Jurkat, Clone E6-1 (cell line): Measurements from ENCODE around the gene CLCN7.
"Not testable (repeated sequence)": the region's sequence is repeated elsewhere in the genome, so short reads cannot be mapped to it uniquely, and the experiment has no call there.

Experiments used
- DNase-seq: peaks from one replicate; pipeline ENCODE4 v3.0.0-alpha.2; 2011; ENCODE audit warnings: low read depth, low spot score
- H3K4me3 ChIP-seq: 2 replicates; pipeline ENCODE4 v1.5.1; 2011; ENCODE audit warnings: mild to moderate bottlenecking, low read length, control low read depth, moderate library complexity

Gene CLCN7

GRCh38 chr16:1492082-1492922 lies 17.5 kb upstream of the CLCN7 start:
- peak overlapping the region; percentile 78 for H3K4me3 ChIP-seq
- no peak for DNase-seq

- DNase-seq = no peak
- H3K4me3 ChIP-seq = no peak overlapping the region
These were observed 16.5 kb upstream of the CLCN7 start for GRCh38 chr16:1491327-1491726.

- H3K4me3 ChIP-seq = no peak overlapping the region
- no peak for DNase-seq
These were observed 14.2 kb upstream of the CLCN7 start for GRCh38 chr16:1489077-1489476.

- no peak for DNase-seq
- H3K4me3 ChIP-seq = no peak within 1 kb of the TSS
These were observed 13.8 kb upstream of the CLCN7 start, which contains the start of gene PTX4 for GRCh38 chr16:1488619-1489018. PTX4 (minus strand) TSS chr16:1488944; CDS start chr16:1488909, 35 bp downstream.

GRCh38 chr16:1488054-1488601 lies 13.3 kb upstream of the CLCN7 start:
- H3K4me3 ChIP-seq = no peak overlapping the region
- DNase-seq = no peak

GRCh38 chr16:1487395-1488053 lies 12.7 kb upstream of the CLCN7 start:
- H3K4me3 ChIP-seq = no peak overlapping the region
- no peak for DNase-seq

GRCh38 chr16:1486551-1487390 lies 11.9 kb upstream of the CLCN7 start:
- DNase-seq = no peak
- no peak overlapping the region for H3K4me3 ChIP-seq

GRCh38 chr16:1485847-1486496 lies 11.1 kb upstream of the CLCN7 start:
- no peak overlapping the region for H3K4me3 ChIP-seq
- no peak for DNase-seq

- H3K4me3 ChIP-seq = no peak overlapping the region
- DNase-seq = no peak
These were observed 7.3 kb upstream of the CLCN7 start for GRCh38 chr16:1481906-1482835.

GRCh38 chr16:1478937-1479336 lies 4.1 kb upstream of the CLCN7 start:
- not testable (repeated sequence) for DNase-seq, H3K4me3 ChIP-seq

GRCh38 chr16:1477033-1477432 lies 2.2 kb upstream of the CLCN7 start:
- DNase-seq = no peak

GRCh38 chr16:1475552-1476114 lies 805 bp upstream of the CLCN7 start:
- peak overlapping the region; percentile 78 for H3K4me3 ChIP-seq
- DNase-seq = no peak

More at GRCh38 chr16:1477033-1477432, 2.2 kb upstream of the CLCN7 start:
- no peak overlapping the region for H3K4me3 ChIP-seq

GRCh38 chr16:1474082-1474795 lies 589 bp downstream of the CLCN7 start:
- no peak for DNase-seq
- peak overlapping the region; percentile 78 for H3K4me3 ChIP-seq

- DNase-seq = no peak
- no peak overlapping the region for H3K4me3 ChIP-seq
These were observed 1.9 kb downstream of the CLCN7 start for GRCh38 chr16:1472974-1473373.

GRCh38 chr16:1471569-1472194 lies 3.1 kb downstream of the CLCN7 start:
- no peak for DNase-seq
- no peak overlapping the region for H3K4me3 ChIP-seq

GRCh38 chr16:1470481-1471251 lies 4.2 kb downstream of the CLCN7 start:
- H3K4me3 ChIP-seq = no peak overlapping the region
- no peak for DNase-seq
